Mucosa of rectum (tissue), 2 donors: ENCODE results near the gene FAM193B.

ENCODE experiments used
- H3K27ac ChIP-seq, 2 donors: one replicate each; pipeline ENCODE4 v1.7.0; 2013; ENCODE audit warnings: inconsistent platforms in 2 of 2, low read depth in 2 of 2, low read length in 2 of 2
- H3K27me3 ChIP-seq, 2 donors: one replicate each; pipeline ENCODE4 v1.7.0; 2013; ENCODE audit warnings: low read length in 2 of 2; ENCODE audit not compliant: control insufficient read depth in 2 of 2, insufficient read depth in 2 of 2
- H3K36me3 ChIP-seq, 2 donors: one replicate each; pipeline ENCODE4 v1.7.0; 2013; ENCODE audit warnings: low read length in 2 of 2; ENCODE audit not compliant: control insufficient read depth in 2 of 2, insufficient read depth in 2 of 2
- H3K4me1 ChIP-seq, 2 donors: one replicate each; pipeline ENCODE4 v1.7.0; 2013; ENCODE audit warnings: low read length in 2 of 2, mild to moderate bottlenecking in 1 of 2; ENCODE audit not compliant: control insufficient read depth in 2 of 2, insufficient read depth in 2 of 2
- H3K4me3 ChIP-seq, 2 donors: one replicate each; pipeline ENCODE4 v1.7.0; 2013; ENCODE audit warnings: low read length in 2 of 2
- H3K9ac ChIP-seq, 2 donors: one replicate each; pipeline ENCODE4 v1.7.0; 2013; ENCODE audit warnings: low read length in 2 of 2, low read depth in 1 of 2, mild to moderate bottlenecking in 1 of 2
- H3K9me3 ChIP-seq, 2 donors: one replicate each; pipeline ENCODE4 v1.7.0; 2013; ENCODE audit warnings: low read length in 2 of 2; ENCODE audit not compliant: control insufficient read depth in 2 of 2
- donor health status: healthy.
- donor health status: Normal muscosa, but diverticular disease.

The FAM193B gene

DNA sequence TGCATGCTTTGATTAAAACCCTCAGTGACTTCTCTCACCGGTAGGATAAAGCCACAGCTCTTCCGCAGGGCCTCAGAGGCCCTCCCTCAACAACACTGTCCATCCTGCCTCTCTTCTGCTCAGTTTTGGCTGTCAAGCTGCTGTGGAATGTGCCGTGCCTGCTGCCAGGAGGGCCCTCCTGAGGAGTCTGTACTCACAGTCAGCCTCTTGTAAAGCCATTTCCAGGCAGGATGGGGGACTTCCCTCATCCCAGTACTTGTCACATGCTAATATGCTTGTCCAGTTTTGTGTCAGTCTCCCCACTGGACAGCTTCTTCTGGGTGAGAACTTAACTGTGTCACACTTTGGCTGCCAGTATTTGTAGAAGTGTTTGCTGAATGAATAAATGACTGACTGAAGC is 23.7 kb downstream of the FAM193B start:
- Histone ChIP-seq H3K9me3 (no peaks in the 10 kb centered on the region), H3K27ac (no peak overlapping the region), H3K4me3 (no peak overlapping the region), H3K9ac (no peak overlapping the region), H3K4me1 (no peaks in the 10 kb centered on the region), H3K36me3 (peaks cover 67 to 73% of the 10 kb centered on the region in 2 donors), H3K27me3 (no peaks in the 10 kb centered on the region)

DNA sequence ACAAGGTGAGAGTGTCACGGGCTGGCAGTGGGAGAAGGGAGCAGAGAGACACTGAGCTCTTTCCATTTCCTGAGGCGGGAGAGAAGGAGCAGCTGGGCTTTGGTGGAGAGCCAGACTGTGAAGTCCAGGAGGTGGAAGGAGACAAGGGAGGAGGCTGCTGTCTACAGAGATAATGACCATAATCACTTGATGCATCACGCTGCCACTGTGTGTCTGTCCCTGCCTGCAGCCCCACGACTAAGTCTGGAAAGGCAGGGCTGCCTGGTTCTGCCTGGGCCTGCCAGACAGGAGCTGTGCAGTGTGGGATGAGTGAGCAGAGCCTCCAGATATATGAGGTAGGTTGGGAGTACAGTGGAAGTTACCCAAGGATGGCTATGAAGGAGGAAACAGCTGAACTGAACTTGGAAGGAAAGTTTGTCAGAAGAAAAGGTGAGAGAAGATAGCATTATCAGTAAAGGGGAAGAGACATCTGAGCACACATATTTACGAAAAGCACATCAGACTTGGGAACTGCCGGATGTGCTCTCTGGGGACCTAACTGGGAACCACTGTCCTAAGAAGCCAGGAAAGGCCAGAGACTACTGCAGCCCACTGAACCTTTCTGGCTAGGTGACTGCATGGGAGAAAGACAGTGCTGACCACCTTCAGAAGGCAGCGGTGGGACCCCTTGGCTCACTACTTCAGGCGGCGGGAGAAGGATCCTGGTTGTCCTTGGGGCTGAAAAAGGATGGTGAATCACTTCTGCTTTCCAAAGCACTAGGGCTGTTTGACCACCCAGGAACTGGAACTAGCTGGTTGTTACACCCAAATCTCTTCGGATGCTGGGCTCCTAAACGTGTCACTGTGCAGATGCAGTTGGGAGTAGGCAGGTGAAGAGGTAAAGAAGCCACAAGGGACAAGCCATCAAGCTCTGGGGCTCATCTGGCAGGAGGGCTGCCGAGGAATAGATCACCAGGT is 24.8 kb downstream of the FAM193B start:
- Histone ChIP-seq H3K27ac (no peak overlapping the region), H3K27me3 (no peaks in the 10 kb centered on the region), H3K9ac (no peak overlapping the region), H3K9me3 (no peaks in the 10 kb centered on the region), H3K36me3 (peaks cover 73 to 81% of the 10 kb centered on the region in 2 donors), H3K4me1 (no peaks in the 10 kb centered on the region), H3K4me3 (no peak overlapping the region)

DNA sequence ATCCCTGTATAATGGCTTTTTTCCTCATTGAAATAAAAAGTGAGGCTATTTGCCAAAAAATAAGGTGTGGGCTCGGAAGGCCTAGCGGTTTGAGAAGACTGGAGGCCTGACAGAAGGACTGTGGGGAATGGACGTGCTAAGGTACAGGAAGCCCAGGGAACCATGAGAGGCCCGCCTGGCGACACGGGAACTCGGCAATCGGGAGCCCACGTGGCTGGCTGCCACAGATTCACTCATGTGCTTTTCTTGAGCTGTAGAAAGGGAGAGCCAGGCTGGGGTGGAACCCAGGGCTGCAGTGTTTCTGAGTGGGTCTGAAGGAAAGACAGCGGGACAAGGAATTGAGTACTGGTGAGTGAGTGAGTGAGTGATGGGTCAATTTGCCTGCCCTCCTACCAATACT is 25.7 kb downstream of the FAM193B start:
- Histone ChIP-seq H3K27me3 (no peaks in the 10 kb centered on the region), H3K36me3 (peaks cover 75 to 85% of the 10 kb centered on the region in 2 donors), H3K4me1 (no peaks in the 10 kb centered on the region), H3K27ac (no peak overlapping the region), H3K4me3 (no peak overlapping the region), H3K9me3 (no peaks in the 10 kb centered on the region), H3K9ac (no peak overlapping the region)

DNA sequence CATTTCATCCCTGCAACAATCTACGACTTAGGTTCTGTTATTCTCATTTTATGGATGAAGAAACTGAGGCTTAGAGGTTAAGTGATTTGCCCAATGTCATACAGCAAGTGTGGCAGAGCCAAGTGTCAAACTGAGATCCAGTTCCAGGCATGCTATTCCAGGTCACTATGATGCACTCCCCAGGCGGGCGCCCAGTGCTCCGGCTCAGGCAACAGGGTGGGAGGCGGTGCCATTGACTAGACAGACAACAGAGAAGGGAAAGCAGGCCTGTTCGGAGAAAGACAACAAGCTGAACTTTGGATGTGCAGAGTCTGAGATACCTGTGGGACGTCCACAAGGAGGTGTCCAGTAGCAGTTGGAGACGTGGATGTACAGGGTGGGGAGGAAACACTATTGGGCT is 26.8 kb downstream of the FAM193B start:
- Histone ChIP-seq H3K9ac (no peak overlapping the region), H3K27ac (no peak overlapping the region), H3K36me3 (peaks cover 71 to 86% of the 10 kb centered on the region in 2 donors), H3K4me3 (no peak overlapping the region), H3K9me3 (no peaks in the 10 kb centered on the region), H3K4me1 (no peaks in the 10 kb centered on the region), H3K27me3 (no peaks in the 10 kb centered on the region)

DNA sequence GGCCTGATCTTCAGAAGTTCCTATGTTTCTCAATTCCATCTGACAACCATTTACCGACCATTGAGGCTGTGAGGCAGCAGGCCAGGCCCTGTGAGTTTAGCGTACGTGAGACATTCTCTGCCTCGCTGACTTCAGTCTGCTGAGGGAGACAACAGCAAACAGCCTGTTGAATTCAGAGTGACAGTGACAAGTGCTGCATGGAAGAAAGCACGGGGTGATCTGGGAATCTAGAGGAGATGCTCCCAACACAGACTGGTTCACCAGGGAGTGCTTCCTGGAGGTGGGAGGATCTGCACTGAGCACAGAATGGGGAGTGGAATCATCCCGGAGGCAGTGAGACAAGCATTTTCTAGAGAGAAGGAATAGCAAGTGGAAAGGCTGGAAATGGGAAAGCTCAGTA is 27.6 kb downstream of the FAM193B start:
- no peak overlapping the region for H3K4me3 ChIP-seq
- H3K36me3 ChIP-seq, result peaks cover 67 to 82% of the 10 kb centered on the region in 2 donors
- H3K9ac ChIP-seq, result no peak overlapping the region
- H3K27me3 ChIP-seq, result no peaks in the 10 kb centered on the region
- no peaks in the 10 kb centered on the region for H3K4me1 ChIP-seq
- no peaks in the 10 kb centered on the region for H3K9me3 ChIP-seq
- H3K27ac ChIP-seq, result no peak overlapping the region

DNA sequence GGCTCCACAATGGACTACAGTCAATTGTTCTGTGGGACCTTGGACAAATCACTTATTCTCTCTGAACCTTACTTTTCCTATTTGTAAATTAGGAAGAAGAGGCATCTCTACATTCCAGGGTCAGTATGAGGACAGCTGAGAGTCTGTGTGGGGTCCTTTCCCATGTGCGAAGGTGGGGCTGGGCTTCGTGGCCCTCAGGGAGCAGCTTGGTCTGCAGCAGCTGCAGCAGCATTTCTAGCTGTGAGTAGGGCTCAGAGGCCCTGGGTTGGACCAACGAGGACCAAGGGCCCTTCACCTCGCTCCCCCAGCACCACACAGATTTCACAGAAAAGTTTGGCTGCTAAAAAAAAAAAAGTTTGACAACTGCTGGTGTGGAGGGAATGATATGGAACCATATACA is 28.2 kb downstream of the FAM193B start:
- H3K36me3 ChIP-seq, result peaks cover 69 to 85% of the 10 kb centered on the region in 2 donors
- H3K27me3 ChIP-seq, result no peaks in the 10 kb centered on the region
- no peak overlapping the region for H3K27ac ChIP-seq
- no peaks in the 10 kb centered on the region for H3K9me3 ChIP-seq
- H3K4me3 ChIP-seq, result no peak overlapping the region
- no peaks in the 10 kb centered on the region for H3K4me1 ChIP-seq
- H3K9ac ChIP-seq, result no peak overlapping the region

DNA sequence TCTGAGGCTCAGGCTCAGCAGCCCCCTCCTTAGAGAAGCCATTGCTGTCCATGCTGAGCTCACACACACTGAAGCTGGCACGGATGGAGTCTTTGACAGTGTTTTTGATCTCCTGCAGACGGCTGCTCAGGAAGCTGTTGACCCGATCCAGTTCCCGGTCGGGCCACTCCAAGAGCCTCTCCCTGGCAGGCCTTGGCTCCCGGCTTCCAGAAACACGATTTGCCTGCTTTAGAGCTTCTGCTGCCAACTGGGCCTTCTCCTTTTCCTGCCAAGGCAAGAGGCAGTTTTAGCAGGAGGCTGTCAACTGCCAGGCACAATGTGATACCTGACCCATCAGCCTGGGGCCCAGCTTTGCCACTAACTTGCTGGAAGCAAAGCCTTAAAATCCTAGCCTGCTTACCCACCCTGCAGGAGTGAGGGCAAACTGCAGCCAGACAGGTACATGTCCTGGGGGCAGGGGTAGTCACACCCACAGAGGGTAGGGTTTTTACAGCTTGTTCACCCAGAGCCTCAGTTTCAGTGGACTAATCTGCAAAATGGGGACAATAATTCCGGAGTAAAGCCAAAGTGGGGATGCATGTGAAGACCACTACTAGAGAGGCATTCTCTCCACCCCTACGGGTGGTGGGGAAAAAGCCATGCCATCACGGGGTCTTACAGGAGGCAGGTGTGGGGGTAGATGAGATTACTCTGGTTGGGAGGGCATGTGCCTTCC is 29.3 kb downstream of the FAM193B start:
- H3K9ac ChIP-seq, result no peak overlapping the region
- peaks cover 59 to 85% of the 10 kb centered on the region in 2 donors for H3K36me3 ChIP-seq
- H3K27ac ChIP-seq, result no peak overlapping the region

DNA sequence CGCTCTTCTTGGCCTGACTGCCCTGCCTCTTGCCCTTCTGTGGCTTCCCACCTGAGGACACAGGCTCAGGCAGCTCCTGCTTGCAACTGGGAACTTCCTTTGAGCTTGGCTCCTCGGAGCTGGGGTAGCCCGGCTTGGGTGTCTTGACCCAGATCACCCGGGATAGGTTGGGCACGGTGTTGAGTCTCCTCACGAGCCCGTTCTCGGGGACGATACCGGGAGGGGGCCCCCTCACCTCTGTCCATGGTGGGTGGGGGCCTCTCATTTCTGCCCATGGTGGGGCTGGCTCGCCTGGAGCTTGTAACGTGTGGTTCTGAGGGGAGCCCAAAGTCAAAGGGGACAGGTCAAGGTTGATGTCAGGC is 29.8 kb downstream of the FAM193B start:
- H3K36me3 ChIP-seq, result peaks cover 55 to 85% of the 10 kb centered on the region in 2 donors

More for the DNA sequence above, 29.3 kb downstream of the FAM193B start:
- Histone ChIP-seq H3K4me3 (no peak overlapping the region), H3K4me1 (no peaks in the 10 kb centered on the region), H3K9me3 (no peaks in the 10 kb centered on the region), H3K27me3 (no peaks in the 10 kb centered on the region)

DNA sequence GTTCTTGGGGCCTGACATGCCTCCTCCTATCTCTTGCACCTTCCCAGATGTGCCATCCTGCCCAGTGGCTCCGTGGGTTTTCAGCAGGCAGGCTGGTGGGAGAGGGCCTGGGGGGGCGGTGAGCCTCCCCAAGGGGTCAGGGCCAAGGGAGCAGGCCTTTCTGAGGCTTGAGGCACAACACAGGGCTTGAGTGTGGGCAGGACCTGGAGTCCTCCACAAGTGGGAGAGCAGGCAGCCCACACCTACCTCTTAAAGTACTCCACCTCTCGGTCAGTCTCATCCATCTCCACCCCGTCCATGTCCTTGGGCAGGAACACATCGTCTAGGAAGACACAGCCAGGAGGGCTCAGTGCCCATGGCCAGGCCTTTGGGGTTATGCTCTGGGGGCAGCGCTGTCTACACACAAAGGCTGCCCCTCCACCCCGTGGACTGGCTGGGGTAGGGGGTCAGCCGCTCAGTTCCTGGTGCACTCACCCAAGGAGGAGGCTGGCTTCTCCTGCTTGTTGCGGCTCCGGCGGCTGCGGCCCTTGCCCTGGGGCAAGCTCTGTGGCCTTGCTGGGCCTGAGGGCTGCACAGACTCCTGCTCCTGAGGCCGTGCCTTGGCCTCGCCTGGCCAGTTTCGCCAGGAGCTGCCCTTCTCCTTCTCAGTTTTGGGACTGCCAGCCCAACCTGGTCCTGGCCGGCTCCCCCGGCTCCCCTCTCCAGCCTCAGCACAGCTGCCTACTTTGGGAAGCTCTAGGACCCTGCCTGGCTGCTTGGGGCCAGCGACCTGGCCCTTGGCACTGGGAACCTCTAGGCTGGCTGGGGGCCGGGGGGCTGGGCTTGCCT is 30.4 kb downstream of the FAM193B start:
- Histone ChIP-seq H3K27ac (no peak overlapping the region), H3K9ac (no peak overlapping the region), H3K4me3 (no peak overlapping the region), H3K9me3 (no peaks in the 10 kb centered on the region), H3K36me3 (peaks cover 53 to 83% of the 10 kb centered on the region in 2 donors), H3K27me3 (no peaks in the 10 kb centered on the region), H3K4me1 (peaks cover 2 to 3% of the 10 kb centered on the region in 2 donors)

More for the DNA sequence above, 29.8 kb downstream of the FAM193B start:
- Histone ChIP-seq H3K27me3 (no peaks in the 10 kb centered on the region), H3K9me3 (no peaks in the 10 kb centered on the region), H3K4me1 (no peaks in the 10 kb centered on the region), H3K9ac (no peak overlapping the region), H3K4me3 (no peak overlapping the region), H3K27ac (no peak overlapping the region)
